NK-92 (cell line): ENCODE results near the gene RASA3.

Experiments used
- DNase-seq: peaks from one replicate; lab custom pipeline; 2025; ENCODE audit not compliant: unreplicated experiment; lab: John Stamatoyannopoulos, UW

Gene RASA3

GRCh38 chr13:114070098-114070799, 62.2 kb downstream of the RASA3 start:
- DNase-seq = no peak

GRCh38 chr13:114069376-114070097, 62.9 kb downstream of the RASA3 start:
- no peak for DNase-seq

GRCh38 chr13:114068656-114069318, 63.6 kb downstream of the RASA3 start:
- no peak for DNase-seq

GRCh38 chr13:114067886-114068651, 64.4 kb downstream of the RASA3 start:
- no peak for DNase-seq

- no peak for DNase-seq
Observed at GRCh38 chr13:114067381-114067885, 65.0 kb downstream of the RASA3 start.

GRCh38 chr13:114066956-114067355, 65.5 kb downstream of the RASA3 start:
- no peak for DNase-seq

- no peak for DNase-seq
Observed at GRCh38 chr13:114065926-114066774, 66.3 kb downstream of the RASA3 start.

GRCh38 chr13:114065141-114065925, 67.1 kb downstream of the RASA3 start:
- DNase-seq = no peak

GRCh38 chr13:114064450-114065140, 67.8 kb downstream of the RASA3 start:
- DNase-seq = no peak

- no peak for DNase-seq
Observed at GRCh38 chr13:114063545-114064449, 68.6 kb downstream of the RASA3 start.

GRCh38 chr13:114062754-114063153, 69.7 kb downstream of the RASA3 start:
- DNase-seq = no peak

GRCh38 chr13:114062341-114062740, 70.1 kb downstream of the RASA3 start:
- DNase-seq = no peak

- DNase-seq = no peak
Observed at GRCh38 chr13:114061744-114062143, 70.7 kb downstream of the RASA3 start.

- DNase-seq = no peak
Observed at GRCh38 chr13:114061047-114061446, 71.4 kb downstream of the RASA3 start.

- no peak for DNase-seq
Observed at GRCh38 chr13:114059946-114060860, 72.2 kb downstream of the RASA3 start.

- DNase-seq = no peak
Observed at GRCh38 chr13:114059428-114059827, 73.0 kb downstream of the RASA3 start.
